ENCODE measurements around the gene FLNA. TPM values are rescaled to one million over a fixed set of nuclear protein-coding genes. Genes with fewer than 3 reads are reported as not detected.

FLNA gene
- total and polyA plus RNA-seq, 9 of the 15 experiments (the other 6 are each of a cell fraction or from before 2014, with no cell fraction given): 6.2 to 735 (median 135) TPM

- FAIRE-seq: no peak
- in situ Hi-C loops (cut with MboI) (no loop called here), intact Hi-C loops (cut with micrococcal nuclease) (no loop called here)
- WGBS (ENCODE audit: insufficient coverage, low coverage, missing lambda C conversion rate): 100% methylated on average over 5 of the region's 11 CpGs
- Histone ChIP-seq H3K4me2 (ENCODE audit: insufficient read depth, low read length) (no peak overlapping the region), H2AFZ (ENCODE audit: low read depth, low read length) (no peak overlapping the region), H3K79me2 (ENCODE audit: control insufficient read depth, insufficient read depth, low read length) (peaks cover 61% of the 10 kb centered on the region), H3K4me3 (no peak overlapping the region), H4K20me1 (replicated peaks; ENCODE audit: control insufficient read depth, insufficient read depth, low read length) (no peaks in the 10 kb centered on the region; the same call in 1 of the 2 replicates), H3K27ac (ENCODE audit: extremely low read depth, low read depth, low read length) (no peak overlapping the region), H3K27me3 (ENCODE audit: control insufficient read depth in 2 of 2, insufficient read depth in 2 of 2, low read length in 2 of 2) (no peaks in the 10 kb centered on the region), H3K9me1 (ENCODE audit: control insufficient read depth, insufficient read depth, low read length) (no peaks in the 10 kb centered on the region), H3K36me3 (ENCODE audit: control insufficient read depth, insufficient read depth, low read length) (peaks cover 68% of the 10 kb centered on the region; the same call in 2 of the 3 replicates), H3K4me1 (replicated peaks in 1 of 2; ENCODE audit: control insufficient read depth in 2 of 2, insufficient read depth in 2 of 2, low read length in 2 of 2) (peaks cover 10 to 65% of the 10 kb centered on the region in 2 experiments), H3K9ac (ENCODE audit: insufficient read depth in 1 of 2, low read depth in 2 of 2, low read length in 2 of 2) (peak overlapping the region in 1 of 2 experiments; percentile 26; a peak in 1 of 4 replicates), H3K9me3 (replicated peaks; ENCODE audit: control insufficient read depth, insufficient read depth, low read depth, low read length) (no peaks in the 10 kb centered on the region)
- CTCF ChIA-PET (ENCODE audit: low intra/inter-chr PET ratio): no interaction called here
- DNase-seq (ENCODE audit: extremely low read depth in 1 of 4, low spot score in 3 of 4): no peak
- no TSS peak for BruUV-seq (replicated peaks)
- TF ChIP-seq ZNF24 (IDR thresholded peaks at IDR 0.05) (no peak), POLR2A (conservative IDR thresholded peaks at IDR 0.05) (0 out of 2 replicates have a peak, but pooled peaks have one; percentile 22), POLR2G (IDR thresholded peaks at IDR 0.05; ENCODE audit: low read depth, low read length) (peak; percentile 15), RBM14 (IDR thresholded peaks at IDR 0.05; ENCODE audit: borderline replicate concordance, insufficient read depth, low read depth, low read length) (no peak), RBFOX2 (IDR thresholded peaks at IDR 0.05; ENCODE audit: low read depth, low read length) (peak; percentile 55), RBM22 (IDR thresholded peaks at IDR 0.05; ENCODE audit: low read depth, low read length, poor library complexity, severe bottlenecking) (peak; percentile 73), ZFPM2 (CRISPR knock-in tag; IDR thresholded peaks at IDR 0.05) (no peak), ZNF316 (IDR thresholded peaks at IDR 0.05) (no peak)
- POLR2A ChIA-PET: no interaction called here
- no peak for ATAC-seq
Observed at GRCh38 chrX:154366666-154367055, 7.8 kb downstream of the FLNA start.
